ENCODE measurements around the gene LGALS12.

The LGALS12 gene

DNA sequence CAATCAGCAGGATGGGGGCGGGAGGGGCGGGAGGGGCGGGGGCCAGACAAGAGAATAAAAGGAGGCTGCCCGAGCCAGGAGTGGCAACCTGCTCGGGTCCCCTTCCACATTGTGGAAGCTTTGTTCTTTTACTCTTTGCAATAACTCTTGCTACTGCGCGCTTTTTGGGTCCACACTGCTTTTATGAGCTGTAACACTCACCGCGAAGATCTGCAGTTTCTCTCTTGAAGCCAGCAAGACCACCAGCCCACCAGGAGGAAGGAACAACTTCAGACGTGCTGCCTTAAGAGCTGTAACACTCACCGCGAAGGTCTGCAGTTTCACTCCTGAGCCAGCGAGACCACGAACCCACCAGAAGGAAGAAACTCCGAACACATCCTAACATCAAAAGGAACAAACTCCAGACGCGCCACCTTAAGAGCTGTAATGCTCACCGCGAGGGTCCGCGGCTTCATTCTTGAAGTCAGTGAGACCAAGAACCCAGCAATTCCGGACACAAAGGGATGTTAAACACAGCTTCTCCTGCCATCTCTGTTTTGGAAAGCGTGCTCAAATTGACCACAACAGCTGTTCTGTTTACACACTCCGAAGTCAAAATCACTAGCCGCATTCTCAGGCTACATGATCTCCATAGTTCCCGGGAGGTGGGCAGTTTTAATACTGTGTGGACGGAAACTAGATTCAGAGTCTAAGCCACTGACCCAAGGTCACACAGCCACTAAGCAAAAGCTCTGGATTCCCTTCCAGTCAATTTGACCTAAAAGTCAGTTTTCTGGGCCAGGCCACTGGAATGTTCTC, 45.4 kb downstream of the LGALS12 start:
- TF ChIP-seq CTCF (conservative IDR thresholded peaks at IDR 0.05; ENCODE audit: control insufficient read depth, insufficient read depth, low read depth, low read length), result no peak
- H3K4me3 ChIP-seq (ENCODE audit: control insufficient read depth, low read depth, low read length), result no peak overlapping the region
- no peak for DNase-seq (ENCODE audit: low read depth)

- H3K4me3 ChIP-seq (ENCODE audit: control insufficient read depth, low read depth, low read length), result no peak overlapping the region
- no peak for TF ChIP-seq CTCF (conservative IDR thresholded peaks at IDR 0.05; ENCODE audit: control insufficient read depth, insufficient read depth, low read depth, low read length)
- no peak for DNase-seq (ENCODE audit: low read depth)
These were observed 46.0 kb downstream of the LGALS12 start for GRCh38 chr11:63551889-63552266.

DNA sequence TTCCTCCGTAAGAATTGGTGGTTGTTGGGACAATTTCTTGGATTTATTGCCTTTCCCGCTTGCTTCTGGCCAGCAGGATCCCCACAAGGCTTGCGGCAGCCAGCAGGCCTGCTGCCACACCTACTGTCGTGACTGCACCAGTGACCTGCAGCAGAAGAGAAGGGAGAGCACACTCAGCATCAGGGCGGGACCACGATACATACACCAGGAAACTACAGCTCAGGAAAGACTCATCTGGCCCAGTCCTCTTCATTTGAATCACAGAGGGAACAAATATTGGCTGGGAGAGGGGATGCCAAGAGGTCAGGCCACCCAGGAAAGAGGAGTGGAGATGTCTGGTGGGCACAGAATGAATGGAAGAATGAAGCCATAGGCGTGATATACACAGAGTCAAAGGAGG, 47.0 kb downstream of the LGALS12 start:
- no peak for DNase-seq (ENCODE audit: low read depth)
- no peak for TF ChIP-seq CTCF (conservative IDR thresholded peaks at IDR 0.05; ENCODE audit: control insufficient read depth, insufficient read depth, low read depth, low read length)
- H3K4me3 ChIP-seq (ENCODE audit: control insufficient read depth, low read depth, low read length), result no peak overlapping the region

GRCh38 chr11:63553759-63554158, 47.9 kb downstream of the LGALS12 start:
- no peak overlapping the region for H3K4me3 ChIP-seq (ENCODE audit: control insufficient read depth, low read depth, low read length)
- no peak for TF ChIP-seq CTCF (conservative IDR thresholded peaks at IDR 0.05; ENCODE audit: control insufficient read depth, insufficient read depth, low read depth, low read length)
- DNase-seq (ENCODE audit: low read depth), result peak; percentile 10

GRCh38 chr11:63554877-63555223, 49.0 kb downstream of the LGALS12 start:
- no peak for DNase-seq (ENCODE audit: low read depth)
- no peak for TF ChIP-seq CTCF (conservative IDR thresholded peaks at IDR 0.05; ENCODE audit: control insufficient read depth, insufficient read depth, low read depth, low read length)
- H3K4me3 ChIP-seq (ENCODE audit: control insufficient read depth, low read depth, low read length), result no peak overlapping the region

DNA sequence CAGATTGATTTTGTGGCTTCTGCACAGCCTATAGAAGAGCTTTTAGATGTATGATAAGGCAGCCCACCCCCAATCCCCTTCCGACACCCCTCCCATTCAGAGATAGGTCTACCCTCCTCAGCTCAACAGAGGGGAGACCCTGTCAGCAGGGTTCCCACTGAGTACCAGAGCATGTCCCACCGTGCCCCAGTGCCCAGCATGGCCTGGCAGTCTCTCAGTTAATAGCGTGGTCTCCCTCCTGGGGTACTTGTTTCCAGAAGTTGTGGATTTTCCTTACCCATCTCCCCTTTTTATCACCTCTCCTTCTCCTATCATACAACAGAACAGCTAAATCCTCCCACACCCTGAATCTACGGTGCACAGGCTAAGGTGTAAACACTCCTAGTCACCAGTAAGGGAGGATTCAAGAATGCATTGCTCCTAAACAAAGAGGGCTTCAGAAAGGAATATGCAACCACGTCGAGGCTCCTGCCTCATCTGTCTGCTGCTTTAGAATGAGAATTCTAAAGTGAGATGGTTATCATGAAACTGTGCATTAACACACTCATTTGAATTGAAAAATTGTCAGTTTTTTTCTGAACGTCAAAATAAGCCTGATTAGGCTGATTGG, 50.6 kb downstream of the LGALS12 start:
- H3K4me3 ChIP-seq (ENCODE audit: control insufficient read depth, low read depth, low read length), result no peak overlapping the region
- no peak for DNase-seq (ENCODE audit: low read depth)
- no peak for TF ChIP-seq CTCF (conservative IDR thresholded peaks at IDR 0.05; ENCODE audit: control insufficient read depth, insufficient read depth, low read depth, low read length)

Data from fibroblast of mammary gland (primary cell).